Stimulated activated CD8-positive, alpha-beta memory T cell treated with anti-CD3 and anti-CD28 coated beads, Interleukin-4, amount 100 ng/mL, for 24 hours (primary cell): ENCODE results near the gene ATP10D.
"Not testable (repeated sequence)": the region's sequence is repeated elsewhere in the genome, so short reads cannot be mapped to it uniquely, and the experiment has no call there.

Experiments used
- DNase-seq: peaks from one replicate; pipeline ENCODE4 v3.0.0-alpha.2; 2020; ENCODE audit warnings: low read depth

Gene ATP10D

DNA sequence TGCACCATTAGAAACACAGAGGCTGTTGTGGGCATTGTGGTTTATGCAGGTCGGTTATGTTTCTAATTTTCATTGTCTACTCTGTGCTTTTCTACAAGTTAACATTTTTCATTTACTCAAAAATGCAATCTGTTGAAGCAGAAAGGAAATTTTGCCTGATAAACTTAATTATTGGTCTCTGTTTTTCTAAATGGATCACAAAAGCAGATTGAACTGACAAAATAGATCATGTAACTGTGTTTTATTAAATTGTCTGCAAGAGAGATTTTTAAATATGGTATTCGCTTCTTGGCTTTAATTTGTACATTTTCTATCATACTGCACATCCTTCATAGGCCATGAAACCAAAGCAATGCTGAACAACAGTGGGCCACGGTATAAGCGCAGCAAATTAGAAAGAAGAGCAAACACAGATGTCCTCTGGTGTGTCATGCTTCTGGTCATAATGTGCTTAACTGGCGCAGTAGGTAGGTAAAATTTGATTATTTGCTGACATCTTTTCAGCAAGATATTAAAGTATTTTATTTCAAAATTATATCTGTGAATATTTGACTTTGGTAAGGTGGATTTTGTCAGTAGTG is 50.6 kb downstream of the ATP10D start:
- DNase-seq = no peak

GRCh38 chr4:47536966-47537365 is 51.9 kb downstream of the ATP10D start:
- DNase-seq = no peak

DNA sequence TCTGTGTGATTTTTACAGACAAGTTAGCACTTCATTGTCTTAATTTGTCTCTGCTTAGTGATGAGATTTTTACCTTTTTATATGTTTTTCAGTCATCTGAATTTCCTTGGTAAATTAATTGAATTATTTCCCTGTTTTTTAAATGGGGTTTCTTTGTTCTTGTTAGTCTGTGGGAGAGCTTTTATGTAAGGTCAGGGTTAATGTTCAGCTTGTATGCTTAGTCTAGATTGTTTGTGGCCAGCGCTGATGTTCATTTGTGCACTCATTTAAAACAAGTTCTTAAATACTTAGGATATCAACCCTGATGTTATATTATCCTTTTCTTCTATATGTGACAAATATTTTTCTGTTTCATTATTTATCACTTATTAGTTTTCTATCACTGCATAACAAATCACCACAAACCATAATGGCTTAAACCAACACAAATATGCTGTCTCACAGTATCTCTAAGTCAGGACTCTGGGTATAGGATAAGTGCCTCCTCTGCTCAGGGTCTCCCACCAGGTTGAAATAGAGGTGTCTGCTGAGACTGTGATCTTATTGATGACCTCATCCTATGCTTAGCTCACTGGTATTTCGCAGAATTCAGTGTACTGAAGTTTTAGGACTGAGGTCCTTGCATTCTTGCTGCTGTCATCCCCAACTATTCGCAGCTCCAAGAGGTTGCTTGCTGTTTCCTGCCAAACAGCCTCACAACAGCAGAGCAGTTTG is 53.2 kb downstream of the ATP10D start:
- no peak for DNase-seq

GRCh38 chr4:47538825-47539154 is 53.7 kb downstream of the ATP10D start:
- no peak for DNase-seq

GRCh38 chr4:47542640-47543039 is 57.6 kb downstream of the ATP10D start:
- DNase-seq = not testable (repeated sequence)

DNA sequence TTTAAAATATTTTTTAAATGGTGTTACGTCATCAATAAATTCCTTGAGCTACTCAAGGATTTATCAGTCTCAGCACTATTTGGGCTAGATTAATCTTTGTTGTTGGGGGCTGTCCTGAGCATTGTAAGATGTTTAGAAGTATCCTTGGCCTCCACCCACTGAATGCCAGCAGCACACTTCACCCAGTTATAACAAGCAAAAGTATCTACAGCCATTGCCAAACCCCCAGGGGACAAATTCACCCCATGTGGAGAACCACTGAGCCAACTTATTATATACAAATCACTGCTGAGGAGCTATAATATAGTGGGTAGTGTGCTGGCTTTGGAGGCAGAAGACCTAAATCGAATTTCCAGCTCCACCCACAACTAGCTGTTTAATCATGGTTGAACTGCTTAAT is 58.3 kb downstream of the ATP10D start:
- no peak for DNase-seq

GRCh38 chr4:47550357-47550756 is 65.3 kb downstream of the ATP10D start:
- not testable (repeated sequence) for DNase-seq

GRCh38 chr4:47550899-47551548 is 65.9 kb downstream of the ATP10D start:
- DNase-seq = no peak

- DNase-seq = no peak
These were observed 66.6 kb downstream of the ATP10D start for GRCh38 chr4:47551682-47552081.

GRCh38 chr4:47553329-47554125 is 68.5 kb downstream of the ATP10D start:
- DNase-seq = no peak

GRCh38 chr4:47555920-47556319 is 70.8 kb downstream of the ATP10D start:
- DNase-seq = not testable (repeated sequence)

- no peak for DNase-seq
These were observed 72.2 kb downstream of the ATP10D start for GRCh38 chr4:47557255-47557654.

DNA sequence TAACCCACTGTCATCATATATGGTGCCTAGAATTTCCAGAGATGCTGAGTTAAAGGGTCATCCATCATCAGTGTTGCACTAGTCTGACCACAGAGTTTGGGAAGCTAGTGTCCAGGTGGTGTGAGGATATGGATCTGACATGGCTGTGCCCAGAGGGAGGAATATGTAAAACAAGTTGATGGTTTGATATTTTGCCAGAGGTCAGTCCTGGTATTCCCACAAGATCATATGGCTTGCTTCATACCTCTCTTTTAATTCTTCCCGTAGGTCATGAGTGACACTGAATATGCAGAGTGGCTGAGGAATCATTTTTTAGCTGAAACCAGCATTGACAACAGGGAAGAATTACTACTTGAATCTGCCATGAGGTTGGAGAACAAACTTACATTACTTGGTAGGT is 75.6 kb downstream of the ATP10D start:
- DNase-seq = no peak

- DNase-seq = no peak
These were observed 76.3 kb downstream of the ATP10D start for GRCh38 chr4:47561331-47561730.

- DNase-seq = no peak
These were observed 77.2 kb downstream of the ATP10D start for GRCh38 chr4:47562297-47562696.

- no peak for DNase-seq
These were observed 81.5 kb downstream of the ATP10D start for GRCh38 chr4:47566566-47566965.

DNA sequence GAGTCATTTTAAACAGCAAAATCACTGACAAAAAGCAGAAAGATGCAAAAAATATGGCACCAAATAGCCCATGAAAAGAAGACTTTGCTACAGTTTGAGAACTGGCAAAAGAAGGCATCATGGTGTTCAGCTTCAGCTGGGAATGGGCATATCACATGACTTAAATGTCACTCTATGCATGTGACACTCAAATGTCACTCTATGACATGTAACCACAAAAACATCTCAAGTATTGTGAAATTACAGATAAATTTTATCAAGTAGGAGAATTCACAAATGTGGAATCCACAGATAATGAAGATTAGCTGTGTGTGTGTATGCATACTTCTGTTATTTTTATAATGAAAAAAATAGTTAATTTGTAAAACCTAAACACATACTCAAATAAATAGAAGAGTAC is 81.9 kb downstream of the ATP10D start:
- no peak for DNase-seq

DNA sequence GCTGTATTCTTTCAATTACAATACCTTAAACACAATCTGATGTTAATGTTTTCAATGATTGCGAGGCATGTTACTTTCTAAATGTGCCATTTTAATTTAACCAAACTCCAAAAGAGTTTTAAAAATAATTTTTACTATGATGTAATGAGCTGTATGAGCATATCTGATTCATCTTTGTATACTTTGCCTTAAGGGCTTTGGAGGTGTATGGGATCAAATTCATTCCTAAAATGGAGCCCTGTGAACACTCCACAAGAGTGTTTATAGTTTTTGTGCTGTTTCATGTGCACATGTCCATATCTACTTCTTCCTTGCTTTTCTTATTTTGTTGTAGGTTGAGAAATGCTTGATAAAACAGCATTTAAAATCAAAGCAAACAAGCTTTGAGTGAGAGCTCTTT is 82.4 kb downstream of the ATP10D start:
- DNase-seq = no peak

DNA sequence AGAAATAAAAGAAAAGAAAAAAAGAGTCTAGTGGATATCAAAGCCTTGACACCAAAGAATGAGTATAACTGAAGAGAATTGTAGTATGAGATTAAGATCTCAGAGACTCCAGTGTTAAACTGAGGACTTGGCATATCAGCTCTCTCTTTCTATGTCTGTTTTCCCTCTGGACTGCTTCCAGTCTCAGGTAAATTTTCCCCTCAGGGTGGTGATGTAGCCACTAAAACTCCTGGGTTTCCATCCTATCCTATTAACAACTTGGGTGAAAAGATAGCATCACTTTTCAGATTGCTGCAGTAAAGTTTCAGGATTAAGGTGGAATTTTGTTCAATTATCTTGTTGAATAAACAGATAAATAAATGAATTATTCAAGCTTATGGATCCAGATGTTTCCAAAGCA is 85.7 kb downstream of the ATP10D start:
- DNase-seq = no peak

GRCh38 chr4:47572981-47573380 is 87.9 kb downstream of the ATP10D start:
- no peak for DNase-seq

- DNase-seq = no peak
These were observed 92.9 kb downstream of the ATP10D start for GRCh38 chr4:47577779-47578553.

DNA sequence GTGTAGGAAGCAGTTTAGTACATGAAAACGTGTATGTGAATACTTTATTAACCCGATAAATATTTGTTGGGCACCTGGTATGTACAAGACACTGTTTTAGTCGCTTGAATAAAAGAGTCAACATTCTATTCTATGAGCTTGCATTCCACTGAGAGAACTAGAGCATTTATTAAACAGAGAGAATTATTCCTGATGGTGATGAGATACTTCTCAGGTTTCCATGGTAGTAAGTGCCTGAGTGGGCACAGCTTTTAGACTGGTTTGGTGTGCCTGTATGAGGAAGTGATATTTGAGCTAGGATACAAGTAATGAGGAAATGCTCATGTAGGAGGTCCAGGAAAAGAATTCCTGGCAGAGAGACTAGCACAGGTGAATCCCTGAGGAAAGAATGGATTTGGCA is 94.2 kb downstream of the ATP10D start:
- no peak for DNase-seq
